ENCODE results near the gene POU2F1.

- no peak for TF ChIP-seq POLR2AphosphoS5 (IDR thresholded peaks at IDR 0.05)
- no peak for TF ChIP-seq MXI1 (conservative IDR thresholded peaks at IDR 0.05; ENCODE audit: poor library complexity, severe bottlenecking)
- no peak for TF ChIP-seq CTCF (IDR thresholded peaks at IDR 0.05; ENCODE audit: poor library complexity, severe bottlenecking)
- TF ChIP-seq, protein P1, sequence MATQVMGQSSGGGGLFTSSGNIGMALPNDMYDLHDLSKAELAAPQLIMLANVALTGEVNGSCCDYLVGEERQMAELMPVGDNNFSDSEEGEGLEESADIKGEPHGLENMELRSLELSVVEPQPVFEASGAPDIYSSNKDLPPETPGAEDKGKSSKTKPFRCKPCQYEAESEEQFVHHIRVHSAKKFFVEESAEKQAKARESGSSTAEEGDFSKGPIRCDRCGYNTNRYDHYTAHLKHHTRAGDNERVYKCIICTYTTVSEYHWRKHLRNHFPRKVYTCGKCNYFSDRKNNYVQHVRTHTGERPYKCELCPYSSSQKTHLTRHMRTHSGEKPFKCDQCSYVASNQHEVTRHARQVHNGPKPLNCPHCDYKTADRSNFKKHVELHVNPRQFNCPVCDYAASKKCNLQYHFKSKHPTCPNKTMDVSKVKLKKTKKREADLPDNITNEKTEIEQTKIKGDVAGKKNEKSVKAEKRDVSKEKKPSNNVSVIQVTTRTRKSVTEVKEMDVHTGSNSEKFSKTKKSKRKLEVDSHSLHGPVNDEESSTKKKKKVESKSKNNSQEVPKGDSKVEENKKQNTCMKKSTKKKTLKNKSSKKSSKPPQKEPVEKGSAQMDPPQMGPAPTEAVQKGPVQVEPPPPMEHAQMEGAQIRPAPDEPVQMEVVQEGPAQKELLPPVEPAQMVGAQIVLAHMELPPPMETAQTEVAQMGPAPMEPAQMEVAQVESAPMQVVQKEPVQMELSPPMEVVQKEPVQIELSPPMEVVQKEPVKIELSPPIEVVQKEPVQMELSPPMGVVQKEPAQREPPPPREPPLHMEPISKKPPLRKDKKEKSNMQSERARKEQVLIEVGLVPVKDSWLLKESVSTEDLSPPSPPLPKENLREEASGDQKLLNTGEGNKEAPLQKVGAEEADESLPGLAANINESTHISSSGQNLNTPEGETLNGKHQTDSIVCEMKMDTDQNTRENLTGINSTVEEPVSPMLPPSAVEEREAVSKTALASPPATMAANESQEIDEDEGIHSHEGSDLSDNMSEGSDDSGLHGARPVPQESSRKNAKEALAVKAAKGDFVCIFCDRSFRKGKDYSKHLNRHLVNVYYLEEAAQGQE (IDR thresholded peaks at IDR 0.05; ENCODE audit: borderline replicate concordance): no peak
- no peak for TF ChIP-seq RAD21 (conservative IDR thresholded peaks at IDR 0.05)
- no peak for TF ChIP-seq EZH2 (IDR thresholded peaks at IDR 0.05; ENCODE audit: borderline replicate concordance, insufficient read depth, low read length, poor library complexity, severe bottlenecking)
Observed at GRCh38 chr1:167227934-167228378, 7.3 kb downstream of the POU2F1 start.
